ENCODE results near the gene DNAH8.
A peak's percentile ranks its signal among the peaks of the same experiment; 100 is the strongest.

Gene DNAH8

DNA sequence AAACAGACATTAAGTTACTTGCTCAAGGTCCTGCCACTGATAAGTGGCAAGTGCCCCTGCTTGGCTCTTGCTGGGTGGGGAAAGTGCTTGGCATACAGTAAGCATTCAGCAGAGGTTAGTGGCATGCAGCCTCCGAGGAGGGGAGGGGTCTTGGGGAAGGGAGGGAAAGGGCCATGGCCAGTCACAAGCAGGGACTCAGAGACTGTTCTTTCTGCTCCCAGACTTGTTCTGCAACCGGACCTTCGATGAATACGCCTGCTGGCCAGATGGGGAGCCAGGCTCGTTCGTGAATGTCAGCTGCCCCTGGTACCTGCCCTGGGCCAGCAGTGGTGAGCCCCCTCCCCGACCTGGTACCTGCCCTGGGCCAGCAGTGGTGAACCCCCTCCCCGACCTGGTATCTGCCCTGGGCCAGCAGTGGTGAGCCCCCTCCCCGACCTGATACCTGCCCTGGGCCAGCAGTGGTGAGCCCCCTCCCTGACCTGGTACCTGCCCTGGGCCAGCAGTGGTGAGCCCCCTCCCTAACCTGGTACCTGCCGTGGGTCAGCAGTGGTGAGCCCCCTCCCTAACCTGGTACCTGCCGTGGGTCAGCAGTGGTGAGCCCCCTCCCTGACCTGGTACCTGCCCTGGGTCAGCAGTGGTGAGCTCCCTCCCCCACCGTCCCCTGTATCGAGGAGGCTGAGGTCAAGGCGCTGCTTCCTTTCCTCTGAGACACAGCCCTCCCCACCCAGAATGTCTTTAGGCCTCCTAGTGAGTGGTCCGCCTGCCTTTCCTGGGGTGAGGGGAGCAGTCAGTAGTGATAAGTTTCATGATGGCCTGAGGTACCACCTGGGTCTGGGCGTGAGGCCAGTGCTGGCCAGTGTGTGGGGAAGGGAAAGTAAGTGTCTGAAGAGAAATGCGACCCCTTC is 342.4 kb downstream of the DNAH8 start:
- no peak for DNase-seq

DNA sequence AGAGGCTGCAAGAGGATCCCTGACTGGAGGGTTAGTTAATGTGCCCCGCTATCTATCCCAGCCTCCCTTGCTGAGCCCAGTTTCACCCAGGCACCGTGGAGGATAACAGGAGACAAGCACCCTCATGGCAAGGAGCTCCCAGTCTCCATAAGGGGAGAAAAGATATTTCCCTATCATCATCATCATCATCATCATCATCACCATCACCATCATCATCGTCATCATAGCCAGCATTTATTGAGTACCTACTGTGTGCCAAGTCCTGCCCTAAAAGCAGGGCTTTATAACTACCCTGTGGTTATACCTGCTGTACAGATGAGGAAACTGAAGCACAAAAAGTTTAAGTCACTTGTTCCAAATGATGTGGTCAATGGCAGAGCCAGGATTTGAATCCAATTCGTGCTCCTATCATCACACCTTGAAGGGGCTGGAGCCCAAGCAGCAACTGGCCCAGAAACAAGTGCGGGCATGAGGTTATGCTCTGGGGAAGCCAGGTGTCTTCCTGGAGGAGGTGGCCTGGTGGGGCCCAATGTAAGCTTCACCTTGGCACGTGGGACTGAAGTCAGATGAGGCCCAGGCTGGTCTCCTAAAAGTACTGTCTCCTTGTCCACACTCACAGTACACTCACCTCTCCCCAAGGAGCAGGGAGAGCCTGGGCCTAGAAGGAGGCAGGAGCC is 343.5 kb downstream of the DNAH8 start:
- no peak for DNase-seq

DNA sequence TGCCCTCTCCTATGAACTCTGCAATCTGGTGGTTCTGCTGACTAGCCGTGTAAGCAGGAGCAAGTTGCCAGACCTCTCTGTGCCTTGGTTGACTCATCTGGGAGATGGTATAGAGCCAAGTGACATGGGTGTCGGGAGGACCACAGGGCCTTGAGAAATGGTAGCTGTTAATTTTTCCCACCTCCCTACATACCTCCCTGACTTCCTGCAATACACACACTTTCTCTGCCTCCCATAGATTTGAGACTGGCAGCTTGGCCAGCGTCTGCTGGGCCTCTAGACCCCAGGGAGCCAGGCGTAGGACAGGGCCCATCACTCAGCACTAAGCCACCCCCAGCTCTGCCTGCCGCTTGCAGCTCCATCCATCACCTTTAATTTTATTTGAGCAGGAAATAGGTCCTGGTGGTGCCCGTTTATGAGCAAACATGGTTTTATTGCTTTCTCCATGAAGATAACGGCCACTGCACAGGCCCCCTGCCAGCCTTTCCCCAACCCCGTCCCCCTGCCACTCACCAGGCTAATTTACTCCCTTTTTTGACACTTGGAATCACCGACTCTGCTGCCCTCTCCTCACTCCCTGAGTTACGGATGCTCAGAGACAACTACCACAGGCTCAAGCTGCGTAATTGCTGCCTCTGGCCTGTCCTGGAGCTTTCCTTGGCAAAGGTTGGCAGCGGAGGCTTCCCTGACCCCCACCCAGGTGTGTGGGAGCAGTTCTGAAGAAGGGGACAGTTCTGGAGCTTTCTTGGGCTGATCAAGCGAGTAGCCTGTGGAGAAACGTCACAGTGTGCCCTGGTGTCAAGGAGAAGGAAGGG is 344.6 kb downstream of the DNAH8 start:
- peak; percentile 93 for DNase-seq

DNA sequence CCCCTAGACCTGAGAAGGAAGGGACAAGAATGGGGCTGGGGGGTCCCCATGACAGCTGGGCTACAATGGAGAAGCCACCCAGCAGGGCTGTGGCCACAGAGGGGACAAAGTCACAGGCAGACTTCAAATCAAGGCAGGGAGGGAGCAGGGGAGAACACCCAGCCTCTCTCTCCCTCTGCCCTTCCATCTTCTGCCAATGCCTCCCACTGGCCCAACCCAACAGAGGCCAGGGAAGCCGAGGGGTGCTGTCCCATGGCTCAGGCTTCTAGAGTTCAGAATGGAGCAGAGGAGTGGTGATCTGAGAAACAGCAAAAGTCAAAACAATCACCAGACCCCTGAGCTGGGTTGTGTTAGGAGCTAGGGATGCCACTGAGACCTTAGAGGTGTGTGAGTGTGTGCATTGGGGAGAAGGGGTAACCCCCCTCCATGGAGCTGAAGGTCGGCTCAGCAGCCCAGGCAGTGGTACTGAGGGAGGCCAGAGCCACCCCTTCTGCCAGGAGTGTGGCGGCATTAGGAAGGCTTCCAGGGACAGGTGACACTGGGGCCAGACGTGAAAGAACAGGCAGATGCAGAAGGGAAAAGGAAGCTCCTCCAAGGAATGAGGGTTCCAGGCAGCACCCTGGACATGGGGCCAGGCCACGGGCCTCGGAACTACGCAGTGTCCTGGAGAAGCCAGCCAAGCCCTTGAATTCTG is 345.5 kb downstream of the DNAH8 start:
- no peak for DNase-seq

DNA sequence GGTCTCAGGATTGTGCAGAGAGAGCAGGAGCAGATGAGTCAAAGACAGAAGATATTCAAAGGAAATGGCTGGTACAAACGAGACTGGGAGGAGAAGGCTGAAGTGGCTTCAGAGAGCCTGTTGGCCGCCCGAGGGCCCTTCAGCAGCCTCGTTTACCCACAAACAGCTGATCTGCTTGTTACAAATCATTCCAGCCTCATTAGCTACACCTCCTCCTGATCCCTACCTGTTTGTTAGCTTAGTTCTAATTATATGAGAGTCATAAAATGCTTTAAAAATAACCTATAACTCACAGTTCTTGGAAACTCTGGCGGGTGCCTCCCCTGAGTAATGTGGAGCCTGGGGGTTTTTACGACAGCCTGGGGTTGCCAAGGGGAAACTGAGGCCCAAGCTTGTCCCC is 346.1 kb downstream of the DNAH8 start:
- DNase-seq = no peak

DNA sequence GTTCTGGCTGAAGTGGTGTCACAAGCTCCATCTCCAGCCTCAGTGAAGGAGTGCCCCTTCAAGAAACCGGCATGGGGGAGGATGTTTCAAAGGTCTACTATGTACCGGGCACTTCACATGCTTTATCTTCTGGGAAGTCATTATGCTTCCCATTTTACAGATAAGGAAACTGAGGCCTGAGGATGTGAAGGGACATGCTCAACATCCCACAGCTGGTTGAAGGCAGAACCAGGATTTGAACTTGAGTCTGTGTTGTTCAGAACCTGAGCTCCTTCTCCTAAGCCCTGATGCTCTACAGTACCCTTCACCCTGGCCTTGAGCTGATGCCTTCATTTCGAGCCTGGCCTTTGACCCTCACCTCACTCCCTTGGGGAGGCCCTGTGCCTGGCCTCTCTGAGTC is 346.5 kb downstream of the DNAH8 start:
- no peak for DNase-seq

DNA sequence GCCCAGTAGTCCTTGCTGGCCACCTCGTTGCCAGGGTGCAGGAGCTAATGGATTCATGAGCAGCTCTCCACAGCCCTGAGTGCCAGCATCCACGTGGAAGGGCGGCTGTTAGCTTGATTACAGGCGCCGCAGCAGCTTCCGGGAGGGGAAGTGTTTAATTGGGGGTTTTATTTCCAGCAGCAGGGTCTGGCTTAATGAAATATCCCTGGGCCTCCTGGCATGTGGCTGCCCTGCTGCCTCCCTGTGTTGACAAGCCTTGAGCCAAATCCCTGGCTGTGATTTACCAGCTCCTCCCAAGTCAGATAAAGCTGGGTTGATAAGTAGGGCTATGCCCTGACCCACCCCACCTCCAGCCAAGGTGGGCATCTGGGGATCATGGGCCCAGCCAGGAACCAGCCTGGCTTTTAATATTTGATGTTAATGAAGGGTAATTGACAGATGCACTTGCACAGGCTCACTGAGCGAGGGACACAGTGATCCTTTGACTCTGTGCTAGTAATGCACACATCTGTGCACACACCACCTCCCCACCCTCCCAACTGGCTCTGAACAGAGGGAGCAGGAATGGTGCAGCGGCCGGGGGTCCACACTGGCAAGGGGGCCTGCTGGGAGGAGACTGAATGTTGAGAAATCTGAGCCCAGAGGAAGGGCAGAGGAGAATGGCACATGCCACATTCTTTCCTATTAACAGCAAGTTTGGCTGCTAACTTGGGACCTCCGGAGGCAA is 347.1 kb downstream of the DNAH8 start:
- DNase-seq = peak; percentile 44

DNA sequence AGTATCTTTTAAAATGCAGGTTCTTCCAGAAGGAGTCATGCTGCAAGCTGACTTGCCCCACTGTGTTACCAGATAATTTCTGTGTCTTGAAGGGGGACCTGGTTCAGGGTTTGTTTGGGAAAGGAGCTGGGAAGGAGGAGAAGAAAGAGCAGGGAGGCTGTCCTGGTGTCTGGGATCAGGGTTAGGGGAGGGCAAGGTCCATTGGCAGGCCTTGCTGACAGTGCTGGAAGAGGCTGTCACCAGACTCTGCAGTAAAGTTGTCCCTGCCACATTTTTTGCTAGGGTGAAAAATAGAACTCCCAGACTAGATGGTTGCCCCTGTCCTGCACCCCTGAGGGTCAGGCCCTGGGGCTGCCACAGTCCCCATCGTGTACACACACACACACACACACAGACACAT is 348.4 kb downstream of the DNAH8 start:
- no peak for DNase-seq

DNA sequence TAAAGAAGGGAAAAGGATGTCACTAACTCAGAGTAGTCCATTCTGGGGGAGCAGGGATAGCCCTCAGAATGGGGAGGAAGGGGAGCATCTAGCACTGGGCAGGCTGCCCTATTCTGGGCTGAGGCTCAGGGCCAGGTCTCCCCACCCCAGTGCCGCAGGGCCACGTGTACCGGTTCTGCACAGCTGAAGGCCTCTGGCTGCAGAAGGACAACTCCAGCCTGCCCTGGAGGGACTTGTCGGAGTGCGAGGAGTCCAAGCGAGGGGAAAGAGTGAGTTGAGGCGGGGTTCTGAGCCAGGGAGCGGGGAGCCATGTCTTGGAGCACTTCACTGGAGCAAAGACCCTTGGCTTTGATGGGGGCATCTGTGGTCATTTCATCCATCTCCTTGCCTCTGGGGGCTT is 350.4 kb downstream of the DNAH8 start:
- no peak for DNase-seq

DNA sequence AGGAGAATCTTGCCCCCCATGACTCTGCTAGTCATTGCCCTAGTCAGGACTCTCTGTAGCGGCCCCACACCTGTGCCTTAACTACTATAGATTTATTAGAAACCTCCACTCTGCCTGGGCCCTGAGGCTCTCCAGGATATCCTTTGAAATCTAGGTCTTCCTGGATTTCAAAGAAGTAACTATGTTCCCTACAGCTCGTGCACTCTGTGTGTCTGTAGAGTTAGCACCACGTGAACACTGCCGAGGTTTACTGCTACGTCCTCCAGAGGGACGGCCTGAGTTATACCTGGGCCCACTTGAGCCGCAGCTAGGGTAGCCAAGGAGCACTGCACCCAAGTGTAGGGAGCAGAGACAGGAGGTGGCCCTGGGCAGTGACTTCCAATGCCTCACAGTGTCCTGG is 353.3 kb downstream of the DNAH8 start:
- DNase-seq = no peak

DNA sequence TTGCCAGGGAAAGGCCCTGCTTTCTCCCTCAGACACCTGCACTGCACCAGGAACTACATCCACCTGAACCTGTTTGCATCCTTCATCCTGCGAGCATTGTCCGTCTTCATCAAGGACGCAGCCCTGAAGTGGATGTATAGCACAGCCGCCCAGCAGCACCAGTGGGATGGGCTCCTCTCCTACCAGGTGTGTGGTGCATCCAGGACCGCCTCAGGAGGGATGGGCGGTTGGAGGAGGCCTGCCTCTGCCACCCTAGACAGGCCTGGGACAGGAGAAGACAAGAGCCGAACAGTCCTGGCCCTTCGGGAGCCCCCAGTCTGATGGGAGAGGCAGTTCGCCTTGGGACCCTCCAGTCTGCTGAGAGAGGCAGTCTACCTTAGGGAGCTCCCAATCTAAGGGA is 357.7 kb downstream of the DNAH8 start:
- no peak for DNase-seq

DNA sequence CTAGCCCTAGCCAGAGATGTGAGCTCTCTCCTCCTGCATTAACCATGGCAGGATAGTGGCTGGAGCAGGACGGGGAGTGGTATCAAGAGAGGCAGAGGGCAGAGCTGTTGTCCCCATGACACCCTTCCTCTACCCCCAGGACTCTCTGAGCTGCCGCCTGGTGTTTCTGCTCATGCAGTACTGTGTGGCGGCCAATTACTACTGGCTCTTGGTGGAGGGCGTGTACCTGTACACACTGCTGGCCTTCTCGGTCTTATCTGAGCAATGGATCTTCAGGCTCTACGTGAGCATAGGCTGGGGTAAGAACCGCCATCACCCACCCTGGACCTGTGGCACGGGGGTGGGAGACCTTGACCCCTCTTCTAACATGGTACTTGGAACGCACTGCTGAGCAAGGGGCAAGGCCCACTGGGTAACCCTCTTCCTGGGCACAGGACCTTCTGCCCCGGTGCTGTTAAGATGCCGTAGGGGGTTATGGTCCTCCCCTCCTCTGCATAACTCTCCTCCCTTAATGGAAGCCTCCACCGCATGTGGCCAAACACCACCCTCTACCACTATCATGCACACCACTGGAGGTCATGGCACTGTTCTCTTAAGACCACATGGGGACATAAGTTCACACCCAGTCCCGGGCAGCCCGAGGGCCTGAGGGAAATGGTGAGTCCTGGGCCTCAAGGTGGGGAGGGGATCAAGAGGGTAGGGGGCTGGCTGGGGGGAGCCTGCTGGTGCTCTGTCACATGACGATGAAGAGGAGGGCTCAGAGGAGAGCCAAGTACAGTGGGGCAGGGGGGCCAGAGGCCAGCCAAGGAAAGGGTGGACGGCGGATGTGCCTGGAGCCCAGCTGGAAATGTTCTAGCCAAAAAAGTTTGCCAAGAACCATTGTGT is 358.6 kb downstream of the DNAH8 start:
- no peak for DNase-seq

DNA sequence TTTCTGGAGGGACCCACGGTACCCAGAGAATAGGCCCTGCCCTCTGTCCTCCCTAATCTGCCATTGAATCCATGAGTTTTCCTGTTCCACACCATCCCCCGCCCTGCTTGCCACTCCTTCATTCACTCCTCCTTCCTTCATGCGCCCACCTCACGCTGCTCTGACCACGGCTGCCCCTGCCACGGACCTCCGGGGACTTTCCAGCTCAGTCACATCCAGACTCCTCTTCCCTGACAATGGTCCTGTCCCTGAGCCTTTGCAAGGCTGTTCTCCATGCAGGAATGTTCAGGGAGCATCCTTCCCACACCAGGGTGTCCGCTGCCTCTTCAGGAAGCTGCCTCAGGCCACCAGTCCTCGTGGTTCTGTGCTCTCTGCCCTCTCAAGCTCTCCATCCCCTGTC is 359.4 kb downstream of the DNAH8 start:
- DNase-seq = no peak

DNA sequence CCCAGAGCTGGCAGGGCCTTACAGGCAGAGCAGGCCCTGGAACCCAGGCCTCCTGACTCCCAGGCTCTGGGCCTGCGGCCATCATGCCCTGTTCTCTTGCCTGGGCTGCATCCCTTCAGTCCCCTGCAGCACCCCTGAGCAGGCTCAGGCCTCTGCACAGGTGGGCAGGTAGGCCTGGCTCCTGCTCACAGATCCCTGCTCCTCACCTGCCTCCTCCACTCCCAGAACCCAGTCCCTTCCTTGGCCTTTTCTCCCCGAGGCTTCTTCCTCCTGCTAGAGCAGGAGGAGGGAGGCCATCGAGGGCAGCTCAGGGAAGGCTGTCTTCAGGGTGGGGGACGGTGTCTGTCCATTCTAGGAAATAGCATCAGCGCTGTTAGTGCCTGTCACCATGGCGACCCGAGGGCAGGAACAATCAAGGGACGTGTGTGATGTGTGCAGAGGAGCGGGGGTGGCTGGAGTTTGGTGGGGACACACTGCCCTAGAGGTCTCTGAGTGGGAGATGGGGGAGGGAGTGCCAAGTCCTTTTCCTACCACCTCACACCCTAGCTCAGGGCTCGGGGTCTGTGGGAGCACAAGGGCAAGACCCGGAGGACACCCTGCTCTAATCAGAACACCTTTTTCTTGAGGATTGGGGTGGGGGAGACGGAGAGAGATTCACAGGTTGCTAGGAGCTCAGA is 360.0 kb downstream of the DNAH8 start:
- no peak for DNase-seq

DNA sequence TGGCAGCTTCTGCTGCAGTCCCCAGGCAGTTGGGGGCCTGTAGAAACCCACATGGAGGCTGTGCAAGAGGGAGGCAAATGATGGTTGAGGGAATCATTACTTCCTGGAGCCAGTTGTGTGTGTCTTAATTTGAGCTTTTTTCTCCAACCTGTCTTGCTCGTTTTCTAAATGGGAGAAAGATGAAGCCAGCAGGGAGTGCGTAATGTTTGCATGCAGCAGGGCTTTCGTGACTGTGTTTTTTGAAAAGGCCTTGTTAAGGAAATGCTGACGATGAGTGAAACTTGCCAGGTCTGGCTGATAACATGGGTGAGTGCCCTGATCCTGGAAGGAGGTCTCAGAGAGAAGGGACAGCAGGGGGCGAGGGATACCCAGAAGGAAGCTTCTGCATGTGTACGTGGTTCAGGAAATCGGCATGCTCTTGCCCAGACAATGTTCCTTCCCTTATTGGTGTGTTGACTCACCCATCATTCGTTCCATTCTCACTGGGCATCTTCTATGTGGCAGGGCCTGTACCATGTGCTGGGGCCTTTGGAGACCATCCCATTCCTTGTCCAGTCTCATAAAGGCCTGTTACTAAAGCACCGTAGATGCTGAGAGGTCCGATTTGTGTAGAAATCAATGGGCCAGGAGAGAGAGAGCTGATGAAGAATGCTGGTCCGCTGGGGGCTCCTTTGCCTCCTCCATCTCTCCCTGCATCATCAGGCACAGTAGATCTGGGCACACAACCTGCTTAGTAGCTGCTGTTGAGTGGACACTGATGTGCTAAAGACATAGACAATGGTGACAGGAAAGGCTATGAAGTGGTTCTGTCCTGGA is 360.9 kb downstream of the DNAH8 start:
- DNase-seq = no peak

DNA sequence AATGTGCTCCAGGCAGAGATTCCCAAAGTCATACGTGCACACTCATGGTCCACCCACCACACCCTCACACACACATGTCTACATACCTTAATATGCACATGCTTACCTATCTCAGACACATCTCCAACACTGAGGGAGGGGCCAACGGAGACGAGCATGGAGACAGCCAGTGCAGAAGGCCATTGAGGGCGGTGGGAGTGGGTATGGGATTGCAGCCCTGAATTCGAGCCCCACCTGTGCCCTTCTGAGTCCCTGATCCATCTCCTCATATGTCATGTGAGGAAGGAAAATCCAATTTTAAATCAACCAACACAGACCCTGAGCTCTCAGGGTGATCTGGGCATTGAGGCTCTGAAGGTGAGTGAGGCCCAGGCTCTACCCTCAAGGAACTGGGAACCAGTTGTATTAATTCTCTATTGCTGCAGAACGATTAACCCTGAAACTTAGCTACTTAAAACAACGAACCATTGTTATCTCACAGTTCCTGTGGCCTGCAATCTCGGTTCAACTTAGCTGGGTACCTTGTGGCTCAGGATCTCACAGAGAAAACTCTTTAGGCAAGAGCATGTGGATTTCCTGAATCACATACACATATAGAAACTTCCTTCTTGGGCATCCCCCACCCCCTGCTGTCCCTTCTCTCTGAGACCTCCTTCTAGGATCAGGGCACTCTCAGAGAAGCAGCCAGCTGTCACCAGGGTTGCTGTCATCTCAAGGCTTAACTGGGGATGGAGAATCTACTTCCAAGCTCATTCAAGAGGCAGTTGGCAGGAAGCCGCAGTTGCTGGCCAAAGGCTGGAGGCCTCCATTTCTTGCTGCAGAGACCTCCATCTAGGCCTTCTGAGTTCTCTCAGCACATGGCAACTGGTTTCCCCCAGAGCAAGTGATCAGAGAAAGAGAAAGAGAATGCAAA is 361.8 kb downstream of the DNAH8 start:
- DNase-seq = no peak

DNA sequence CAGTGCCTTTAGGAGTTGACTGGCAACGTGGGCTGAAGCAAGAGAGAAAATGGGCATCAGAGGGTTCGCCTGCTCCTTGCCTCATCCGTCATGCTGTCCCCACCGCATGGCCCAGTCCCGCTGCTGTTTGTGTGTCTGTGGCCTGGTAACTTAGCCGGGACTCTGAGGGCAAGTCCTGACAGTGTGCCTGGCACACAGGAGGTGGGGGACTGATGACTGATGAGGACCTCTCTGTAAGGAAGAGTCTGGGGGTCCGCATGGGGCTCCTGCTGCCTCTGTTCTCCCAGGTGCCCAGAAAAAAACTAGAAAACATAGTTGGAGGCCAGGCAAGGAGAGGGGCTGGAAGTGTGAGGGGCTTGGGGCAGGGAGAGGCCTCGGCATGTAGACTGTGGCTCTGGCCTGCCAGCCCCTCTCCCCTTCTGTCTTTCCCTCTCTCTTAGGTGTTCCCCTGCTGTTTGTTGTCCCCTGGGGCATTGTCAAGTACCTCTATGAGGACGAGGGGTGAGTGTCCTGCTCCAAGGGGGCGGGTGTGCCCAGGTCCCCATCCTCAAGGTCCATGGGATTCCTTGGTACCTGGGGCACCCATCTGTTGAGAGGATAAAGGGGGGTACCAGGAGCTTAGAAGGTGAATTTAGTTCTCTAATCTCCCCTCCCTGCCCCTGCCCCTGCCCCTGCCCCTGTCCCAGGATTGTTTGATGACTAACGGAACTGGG is 362.9 kb downstream of the DNAH8 start:
- DNase-seq = no peak

DNA sequence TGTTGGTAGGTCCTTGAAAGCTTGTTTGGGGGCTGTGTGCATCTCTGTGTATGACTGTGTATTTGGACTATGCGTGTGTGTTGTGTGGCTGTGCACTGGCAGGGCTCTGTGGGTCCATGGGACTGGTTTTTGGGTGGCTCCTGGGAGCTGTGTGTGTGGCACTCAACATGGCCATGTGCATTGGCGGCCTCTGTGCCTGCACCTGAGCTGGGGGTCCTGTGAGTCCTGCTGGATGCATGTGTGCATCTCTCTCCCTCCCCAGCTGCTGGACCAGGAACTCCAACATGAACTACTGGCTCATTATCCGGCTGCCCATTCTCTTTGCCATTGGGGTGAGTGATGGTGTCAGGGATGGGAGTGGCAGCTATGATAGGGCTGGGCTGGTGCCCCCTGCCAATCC is 363.6 kb downstream of the DNAH8 start:
- DNase-seq = no peak
